GM10266 (cell line): Measurements from ENCODE around the gene CRTC3.
"Not testable (repeated sequence)": the region's sequence is repeated elsewhere in the genome, so short reads cannot be mapped to it uniquely, and the experiment has no call there.

ENCODE experiments used
- DNase-seq: peaks from one replicate; pipeline ENCODE4 v3.0.0; 2012; ENCODE audit errors: extremely low spot score
- TF ChIP-seq, protein P1 (sequence below): IDR thresholded peaks from 2 replicates; pipeline ENCODE4 v1.5.1; 2012; ENCODE audit warnings: mild to moderate bottlenecking, low read depth; ENCODE audit not compliant: control insufficient read depth, insufficient read depth; ENCODE audit errors: missing control alignments

CRTC3 gene

DNA sequence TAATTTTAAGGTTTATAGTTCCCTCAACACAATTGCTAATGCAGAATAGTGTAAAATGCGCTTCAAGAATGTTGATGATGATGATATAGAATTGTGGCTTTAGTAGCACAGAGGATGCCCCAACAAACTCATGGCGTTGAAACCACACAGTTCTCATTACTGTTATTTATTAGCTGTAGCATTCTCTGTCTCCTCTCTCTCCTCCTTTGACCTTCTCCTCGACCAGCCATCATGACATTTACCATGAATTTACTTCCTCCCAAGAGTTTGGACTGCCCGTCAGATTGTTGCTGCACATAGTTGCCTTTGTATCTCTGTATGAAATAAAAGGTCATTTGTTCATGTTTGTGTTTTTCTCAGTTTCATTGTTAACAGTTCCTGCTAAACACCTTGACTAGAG is 27.8 kb upstream of the CRTC3 start:
- DNase-seq = no peak
- TF ChIP-seq, protein P1, sequence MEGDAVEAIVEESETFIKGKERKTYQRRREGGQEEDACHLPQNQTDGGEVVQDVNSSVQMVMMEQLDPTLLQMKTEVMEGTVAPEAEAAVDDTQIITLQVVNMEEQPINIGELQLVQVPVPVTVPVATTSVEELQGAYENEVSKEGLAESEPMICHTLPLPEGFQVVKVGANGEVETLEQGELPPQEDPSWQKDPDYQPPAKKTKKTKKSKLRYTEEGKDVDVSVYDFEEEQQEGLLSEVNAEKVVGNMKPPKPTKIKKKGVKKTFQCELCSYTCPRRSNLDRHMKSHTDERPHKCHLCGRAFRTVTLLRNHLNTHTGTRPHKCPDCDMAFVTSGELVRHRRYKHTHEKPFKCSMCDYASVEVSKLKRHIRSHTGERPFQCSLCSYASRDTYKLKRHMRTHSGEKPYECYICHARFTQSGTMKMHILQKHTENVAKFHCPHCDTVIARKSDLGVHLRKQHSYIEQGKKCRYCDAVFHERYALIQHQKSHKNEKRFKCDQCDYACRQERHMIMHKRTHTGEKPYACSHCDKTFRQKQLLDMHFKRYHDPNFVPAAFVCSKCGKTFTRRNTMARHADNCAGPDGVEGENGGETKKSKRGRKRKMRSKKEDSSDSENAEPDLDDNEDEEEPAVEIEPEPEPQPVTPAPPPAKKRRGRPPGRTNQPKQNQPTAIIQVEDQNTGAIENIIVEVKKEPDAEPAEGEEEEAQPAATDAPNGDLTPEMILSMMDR = no peak

DNA sequence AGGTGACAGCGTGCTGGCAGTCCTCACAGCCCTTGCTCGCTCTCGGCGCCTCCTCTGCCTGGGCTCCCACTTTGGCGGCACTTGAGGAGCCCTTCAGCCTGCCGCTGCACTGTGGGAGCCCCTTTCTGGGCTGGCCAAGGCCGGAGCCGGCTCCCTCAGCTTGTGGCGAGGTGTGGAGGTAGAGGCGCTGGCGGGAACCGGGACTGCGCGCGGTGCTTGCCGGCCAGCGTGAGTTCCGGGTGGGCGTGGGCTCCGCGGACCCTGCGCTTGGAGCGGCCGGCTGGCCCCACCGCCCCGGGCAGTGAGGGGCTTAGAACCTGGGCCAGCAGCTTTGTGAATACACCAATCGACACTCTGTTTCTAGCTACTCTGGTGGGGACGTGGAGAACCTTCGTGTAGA is 18.9 kb upstream of the CRTC3 start:
- DNase-seq = not testable (repeated sequence)

DNA sequence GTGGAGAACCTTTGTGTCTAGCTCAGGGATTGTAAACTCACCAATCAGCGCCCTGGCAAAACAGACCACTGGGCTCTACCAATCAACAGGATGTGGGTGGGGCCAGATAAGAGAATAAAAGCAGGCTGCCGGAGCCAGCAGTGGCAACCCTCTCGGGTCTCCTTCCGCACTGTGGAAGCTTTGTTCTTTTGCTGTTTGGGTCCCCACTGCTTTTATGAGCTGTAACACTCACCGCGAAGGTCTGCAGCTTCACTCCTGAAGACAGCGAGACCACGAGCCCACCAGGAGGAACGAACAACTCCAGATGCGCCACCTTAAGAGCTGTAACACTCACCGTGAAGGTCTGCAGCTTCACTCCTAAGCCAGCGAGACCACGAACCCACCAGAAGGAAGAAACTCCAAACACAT is 18.5 kb upstream of the CRTC3 start:
- DNase-seq = not testable (repeated sequence)

DNA sequence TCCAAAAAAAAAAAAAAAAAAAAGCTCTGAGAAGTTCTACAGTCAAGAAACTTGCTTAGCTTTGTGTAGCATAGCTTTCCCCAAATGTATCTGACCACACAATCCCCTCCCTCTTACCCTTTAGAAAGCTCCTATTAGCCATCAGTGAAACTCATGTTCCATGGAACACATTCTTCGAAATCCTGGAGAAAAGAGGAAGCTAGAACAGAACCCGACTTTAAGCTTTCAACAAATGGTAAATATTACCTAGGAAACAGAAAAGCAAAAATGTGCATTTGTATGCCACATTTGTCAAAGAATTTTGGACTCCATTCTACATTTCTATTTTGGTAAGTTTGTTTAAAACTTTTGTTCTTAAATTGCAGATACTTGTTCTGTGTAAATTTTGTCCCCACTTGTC is 17.4 kb upstream of the CRTC3 start:
- no peak for DNase-seq
- TF ChIP-seq, protein P1 = no peak

DNA sequence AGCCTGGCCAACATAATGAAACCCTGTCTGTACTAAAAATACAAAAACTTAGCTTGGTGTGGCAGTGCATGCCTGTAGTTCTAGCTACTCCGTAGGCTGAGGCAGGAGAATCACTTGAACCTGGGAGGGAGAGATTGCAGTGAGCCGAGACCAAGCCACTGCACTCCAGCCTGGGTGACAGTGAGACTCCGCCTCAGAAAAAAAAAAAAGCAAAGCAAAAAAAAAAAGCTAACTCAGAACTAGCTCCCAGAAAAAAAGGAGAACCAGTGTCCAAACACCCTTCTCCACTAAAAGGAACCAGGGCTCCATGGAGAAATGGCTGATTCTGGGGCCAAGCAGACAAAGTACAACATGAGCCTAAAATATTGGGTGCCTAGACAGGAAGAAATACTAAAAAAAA is 16.7 kb upstream of the CRTC3 start:
- DNase-seq = no peak
- TF ChIP-seq, protein P1 = no peak

DNA sequence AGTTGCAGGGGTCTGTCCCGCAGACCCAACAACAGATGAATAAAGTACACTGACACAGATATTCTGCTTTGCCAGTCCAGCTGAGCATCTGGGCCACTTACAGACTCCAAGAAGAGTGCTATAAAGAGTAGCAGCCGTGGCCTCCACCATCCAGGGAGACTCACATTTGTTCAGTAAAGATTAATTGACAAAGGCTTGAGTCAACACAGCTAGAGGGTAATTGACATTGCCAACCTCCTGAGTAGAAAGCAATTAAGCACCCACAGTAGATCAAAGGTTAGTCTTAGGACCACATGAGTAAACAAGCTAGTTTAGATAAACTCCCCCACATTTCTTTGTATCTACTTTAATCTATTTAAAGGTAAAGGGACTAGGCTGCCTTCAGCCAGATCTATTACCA is 16.3 kb upstream of the CRTC3 start:
- TF ChIP-seq, protein P1 = no peak
- DNase-seq = no peak

DNA sequence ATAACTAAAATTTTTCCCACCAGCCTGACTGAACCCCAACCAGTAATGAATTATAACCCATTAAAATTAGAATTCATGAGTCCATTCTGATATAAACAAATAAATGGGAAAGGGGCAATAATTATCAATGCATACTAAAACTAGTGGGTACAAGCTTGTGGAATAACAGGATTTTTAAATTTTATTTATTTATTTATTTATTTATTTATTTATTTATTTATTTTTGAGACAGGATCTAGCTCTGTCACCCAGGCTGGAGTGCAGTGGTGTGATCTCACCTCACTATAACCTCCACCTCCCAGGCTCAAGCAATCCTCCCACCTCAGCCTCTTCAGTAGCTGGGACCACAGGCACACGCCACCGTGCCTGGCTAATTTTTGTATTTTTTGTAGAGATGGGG is 15.8 kb upstream of the CRTC3 start:
- not testable (repeated sequence) for DNase-seq

DNA sequence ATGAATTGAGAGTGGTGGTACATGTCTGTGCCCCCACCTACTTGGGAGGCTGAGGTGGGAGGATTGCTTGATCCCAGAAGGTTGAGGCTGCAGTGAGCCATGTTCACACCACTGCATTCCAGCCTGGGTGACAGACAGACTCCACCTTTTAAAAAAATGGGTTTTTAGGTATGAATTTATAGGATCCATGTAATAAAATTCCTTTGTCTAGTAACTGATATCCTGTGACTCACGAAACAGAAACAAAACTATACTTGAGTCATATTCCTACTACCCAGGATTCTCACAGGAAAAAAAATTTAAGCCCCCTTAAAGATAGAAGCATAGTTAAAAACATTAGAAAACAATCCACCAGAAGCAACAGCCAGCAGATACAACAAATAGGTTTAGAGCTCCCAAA is 10.0 kb upstream of the CRTC3 start:
- no peak for DNase-seq
- TF ChIP-seq, protein P1 = no peak

DNA sequence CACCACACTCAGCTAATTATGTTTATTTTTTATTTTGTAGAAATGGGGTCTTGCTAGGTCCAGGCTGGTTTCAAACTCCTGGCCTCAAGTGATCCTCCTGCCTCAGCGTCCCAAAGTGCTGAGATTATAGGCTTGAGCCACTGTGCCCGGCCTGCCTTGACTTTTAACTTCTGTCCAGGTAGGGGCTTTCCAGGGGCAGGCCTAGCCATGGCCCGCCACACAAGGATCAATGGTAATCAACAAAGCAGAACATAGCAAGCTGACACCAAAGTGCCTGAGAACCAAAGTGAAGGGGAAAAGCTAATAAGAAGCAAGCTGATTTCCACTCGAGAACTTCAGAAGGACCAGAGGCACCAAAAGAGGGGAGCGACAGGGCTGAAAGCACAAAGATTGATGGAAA is 9.4 kb upstream of the CRTC3 start:
- DNase-seq = no peak
- TF ChIP-seq, protein P1 = no peak
